Left colon (tissue), 2 donors: ENCODE measurements around the gene GEMIN7. TPM values are rescaled to one million over a fixed set of nuclear protein-coding genes. Genes with fewer than 3 reads are reported as not detected.
"Not testable (repeated sequence)": the region's sequence is repeated elsewhere in the genome, so short reads cannot be mapped to it uniquely, and the experiment has no call there.

Experiments used
- ATAC-seq: fragments of 200-7000 bp; cut with Tn5 transposase; one replicate; pipeline ENCODE4 v1.9.1; 2020; ENCODE audit warnings: mild to moderate bottlenecking, moderate library complexity
- DNase-seq, 2 donors: peaks; one replicate each; pipeline ENCODE4 v3.0.0-alpha.2; 2020
- intact Hi-C, 2 donors: fragments of 100-400 bp; cut with DNase I in 1 of 2; cut with micrococcal nuclease in 1 of 2; formaldehyde crosslinking; loops; one replicate each; pipeline versions ENCODE4 v1.11.2 to v1.14.0; 2022; cut with DNase I, micrococcal nuclease
- total RNA-seq, 2 donors: library from RNA; stranded (reverse); fragmentation: NEBNext Ultra II Directional; extraction: Animal tissue kit (Norgen Biotek cat#: 25700); gene quantifications; one replicate each; pipeline ENCODE4 v1.2.1, GENCODE V29; 2021
- donor health status: DM: no; HTN: no; CAD: no.
- donor health status: DM: yes; HTN: yes; CAD: no.

Gene GEMIN7
- total RNA-seq, 2 donors from 2014 or later: 18.1 to 22.8 TPM

- ATAC-seq: peak; percentile 23
- intact Hi-C loops: no loop called here
- peak in 1 of 2 donors; percentile 26 for DNase-seq
These were observed 38.6 kb downstream of the GEMIN7 start for GRCh38 chr19:45117671-45118070.

- intact Hi-C loops: no loop called here
- DNase-seq: no peak
- ATAC-seq: no peak
These were observed 39.0 kb downstream of the GEMIN7 start for GRCh38 chr19:45118106-45118505.

GRCh38 chr19:45118591-45119355 is 39.7 kb downstream of the GEMIN7 start:
- peak; percentile 50 for ATAC-seq
- DNase-seq: peak in 1 of 2 donors; percentile 58
- intact Hi-C loops: not testable (repeated sequence)

- DNase-seq (peak in 1 of 2 donors; percentile 62), ATAC-seq (peak; percentile 64)
- intact Hi-C loops: no loop called here
These were observed 40.5 kb downstream of the GEMIN7 start for GRCh38 chr19:45119582-45119981.

GRCh38 chr19:45121827-45122345 is 42.8 kb downstream of the GEMIN7 start:
- ATAC-seq: no peak
- DNase-seq: no peak
- intact Hi-C loops: no loop called here

GRCh38 chr19:45122832-45123231 is 43.8 kb downstream of the GEMIN7 start:
- no peak for ATAC-seq
- intact Hi-C loops: no loop called here

GRCh38 chr19:45123440-45123850 is 44.4 kb downstream of the GEMIN7 start:
- DNase-seq: no peak
- peak; percentile 14 for ATAC-seq
- intact Hi-C loops: no loop called here

More at GRCh38 chr19:45122832-45123231, 43.8 kb downstream of the GEMIN7 start:
- DNase-seq: no peak

GRCh38 chr19:45124021-45124420 is 45.0 kb downstream of the GEMIN7 start:
- DNase-seq (no peak), ATAC-seq (no peak)
- intact Hi-C loops: no loop called here

GRCh38 chr19:45125360-45125759 is 46.3 kb downstream of the GEMIN7 start:
- DNase-seq (no peak), ATAC-seq (no peak)
- intact Hi-C loops: no loop called here

- DNase-seq (peak; percentile 68 to 85), ATAC-seq (peak; percentile 89)
- intact Hi-C loops: no loop called here
These were observed 47.0 kb downstream of the GEMIN7 start for GRCh38 chr19:45125975-45126493.

- ATAC-seq (no peak), DNase-seq (no peak)
- intact Hi-C loops: no loop called here
These were observed 47.6 kb downstream of the GEMIN7 start for GRCh38 chr19:45126654-45127053.

- ATAC-seq (no peak), DNase-seq (no peak)
- intact Hi-C loops: no loop called here
These were observed 49.1 kb downstream of the GEMIN7 start for GRCh38 chr19:45128146-45128545.

- intact Hi-C loops: no loop called here
- DNase-seq: no peak
- no peak for ATAC-seq
These were observed 49.7 kb downstream of the GEMIN7 start for GRCh38 chr19:45128806-45129205.

GRCh38 chr19:45130236-45130635 is 51.2 kb downstream of the GEMIN7 start:
- ATAC-seq (no peak), DNase-seq (no peak)
- intact Hi-C loops: no loop called here

- peak; percentile 75 for ATAC-seq
- intact Hi-C loops: no loop called here
- peak in 1 of 2 donors; percentile 45 for DNase-seq
These were observed 52.0 kb downstream of the GEMIN7 start for GRCh38 chr19:45130888-45131615.

- no peak for ATAC-seq
- intact Hi-C loops: no loop called here
- DNase-seq: no peak
These were observed 54.6 kb downstream of the GEMIN7 start for GRCh38 chr19:45133661-45134060.

GRCh38 chr19:45135176-45135885 is 56.3 kb downstream of the GEMIN7 start:
- no peak for ATAC-seq

GRCh38 chr19:45136507-45137178 is 57.6 kb downstream of the GEMIN7 start:
- no peak for ATAC-seq
- intact Hi-C loops: no loop called here
- DNase-seq: no peak

More at GRCh38 chr19:45135176-45135885, 56.3 kb downstream of the GEMIN7 start:
- DNase-seq: no peak
- intact Hi-C loops: no loop called here
